HEK293 (cell line): Measurements from ENCODE around the gene SORBS2.

ENCODE experiments used
- CTCF ChIA-PET: fragments of 350-600 bp; formaldehyde crosslinking; extraction: SDS; loops from one replicate; lab custom pipeline; 2021; ENCODE audit warnings: antibody characterized with exemption; lab: Yijun Ruan, JAX
- POLR2A ChIA-PET: fragments of 300-600 bp; formaldehyde crosslinking; extraction: SDS; loops from one replicate; lab custom pipeline; 2020; ENCODE audit warnings: antibody characterized with exemption, inconsistent platforms; lab: Yijun Ruan, JAX
- H3K27ac ChIP-seq: fragments of 200-500 bp; sonication (Bioruptor generic); 2 replicates; pipeline ENCODE4 v1.5.1; 2014; ENCODE audit warnings: low read depth, low read length, control low read depth, inconsistent platforms; ENCODE audit errors: extremely low read depth
- H3K36me3 ChIP-seq, 2 experiments: fragments of 200-500 bp in 1 of 2; sonication (Bioruptor generic) in 1 of 2; 1 replicate in 1 of 2; 2 replicates in 1 of 2; pipeline ENCODE4 v1.5.1; 2014 to 2017; ENCODE audit warnings: inconsistent platforms in 2 of 2, low read length in 2 of 2; ENCODE audit not compliant: control insufficient read depth in 2 of 2, insufficient read depth in 1 of 2
- H3K4me1 ChIP-seq: fragments of 200-500 bp; sonication (Bioruptor generic); 2 replicates; pipeline ENCODE4 v1.5.1; 2014; ENCODE audit warnings: mild to moderate bottlenecking, low read length, inconsistent platforms; ENCODE audit not compliant: control insufficient read depth, insufficient read depth
- H3K4me3 ChIP-seq: 2 replicates; pipeline ENCODE4 v1.5.1; 2011; ENCODE audit warnings: low read depth, mild to moderate bottlenecking, control low read depth, low read length, moderate library complexity
- H3K9me3 ChIP-seq: fragments of 200-500 bp; sonication (Bioruptor generic); 2 replicates; pipeline ENCODE4 v1.5.1; 2014; ENCODE audit warnings: low read depth, low read length, inconsistent platforms; ENCODE audit not compliant: control insufficient read depth, insufficient read depth
- BCL11A ChIP-seq: fragments of 450-650 bp; formaldehyde crosslinking; IDR thresholded peaks from 2 replicates; pipeline ENCODE4 v1.5.1; 2016; ENCODE audit warnings: low read depth, missing biosample characterization, missing genetic modification characterization
- FEZF1 ChIP-seq: fragments of 450-650 bp; formaldehyde crosslinking; IDR thresholded peaks from 2 replicates; pipeline ENCODE4 v1.5.1; 2016; ENCODE audit warnings: missing biosample characterization, missing genetic modification characterization
- GLIS2 ChIP-seq: fragments of 450-650 bp; formaldehyde crosslinking; IDR thresholded peaks from 2 replicates; pipeline ENCODE4 v1.5.1; 2016; ENCODE audit warnings: missing biosample characterization, missing genetic modification characterization
- REPIN1 ChIP-seq: fragments of 450-650 bp; formaldehyde crosslinking; IDR thresholded peaks from 2 replicates; pipeline ENCODE4 v1.5.1; 2017; ENCODE audit warnings: missing biosample characterization, missing genetic modification characterization, low read depth
- SALL2 ChIP-seq: fragments of 450-650 bp; formaldehyde crosslinking; IDR thresholded peaks from 2 replicates; pipeline ENCODE4 v1.5.0; 2017; ENCODE audit warnings: missing biosample characterization, mild to moderate bottlenecking, missing genetic modification characterization, borderline replicate concordance
- WT1 ChIP-seq: fragments of 450-650 bp; formaldehyde crosslinking; IDR thresholded peaks from 2 replicates; pipeline ENCODE4 v1.5.1; 2016; ENCODE audit warnings: missing biosample characterization, missing genetic modification characterization
- ZBTB17 ChIP-seq: fragments of 450-650 bp; formaldehyde crosslinking; IDR thresholded peaks from 2 replicates; pipeline ENCODE4 v1.5.1; 2016; ENCODE audit warnings: missing biosample characterization, missing genetic modification characterization
- ZBTB7A ChIP-seq: fragments of 450-650 bp; formaldehyde crosslinking; IDR thresholded peaks from 2 replicates; pipeline ENCODE4 v1.5.1; 2016; ENCODE audit warnings: low read depth, missing biosample characterization, missing genetic modification characterization
- ZNF138 ChIP-seq: fragments of 450-650 bp; formaldehyde crosslinking; IDR thresholded peaks from 2 replicates; pipeline ENCODE4 v1.5.1; 2016; ENCODE audit warnings: missing biosample characterization, missing genetic modification characterization, borderline replicate concordance
- ZNF16 ChIP-seq: fragments of 450-650 bp; formaldehyde crosslinking; IDR thresholded peaks from 2 replicates; pipeline ENCODE4 v1.5.1; 2016; ENCODE audit warnings: low read depth, missing biosample characterization, missing genetic modification characterization
- ZNF18 ChIP-seq: fragments of 450-650 bp; formaldehyde crosslinking; IDR thresholded peaks from 2 replicates; pipeline ENCODE4 v1.5.1; 2016; ENCODE audit warnings: missing biosample characterization, missing genetic modification characterization
- ZNF184 ChIP-seq: fragments of 450-650 bp; IDR thresholded peaks from 2 replicates; pipeline ENCODE4 v1.5.1; 2018; ENCODE audit warnings: missing biosample characterization, mild to moderate bottlenecking, missing genetic modification characterization
- ZNF510 ChIP-seq: fragments of 450-650 bp; formaldehyde crosslinking; IDR thresholded peaks from 2 replicates; pipeline ENCODE4 v1.5.1; 2018; ENCODE audit warnings: mild to moderate bottlenecking, missing genetic modification characterization, missing biosample characterization; ENCODE audit not compliant: insufficient replicate concordance
- ZNF529 ChIP-seq: fragments of 450-650 bp; formaldehyde crosslinking; IDR thresholded peaks from 2 replicates; pipeline ENCODE4 v1.5.1; 2017; ENCODE audit warnings: missing genetic modification characterization, missing biosample characterization; ENCODE audit not compliant: insufficient replicate concordance
- ZNF561 ChIP-seq: fragments of 450-650 bp; IDR thresholded peaks from 2 replicates; pipeline ENCODE4 v1.5.1; 2018; ENCODE audit warnings: missing biosample characterization, missing genetic modification characterization, borderline replicate concordance
- ZNF610 ChIP-seq: fragments of 450-650 bp; formaldehyde crosslinking; IDR thresholded peaks from 2 replicates; pipeline ENCODE4 v1.5.1; 2016; ENCODE audit warnings: missing biosample characterization, missing genetic modification characterization, borderline replicate concordance
- ZNF621 ChIP-seq: fragments of 450-650 bp; formaldehyde crosslinking; IDR thresholded peaks from 2 replicates; pipeline ENCODE4 v1.5.1; 2017; ENCODE audit warnings: missing biosample characterization, missing genetic modification characterization
- ZNF626 ChIP-seq: fragments of 450-650 bp; sonication (Bioruptor Pico); formaldehyde crosslinking; IDR thresholded peaks from 2 replicates; pipeline ENCODE4 v1.5.1; 2018; ENCODE audit warnings: missing biosample characterization, missing genetic modification characterization, inconsistent platforms
- ZNF629 ChIP-seq: fragments of 450-650 bp; formaldehyde crosslinking; IDR thresholded peaks from 2 replicates; pipeline ENCODE4 v1.5.1; 2017; ENCODE audit warnings: missing biosample characterization, missing genetic modification characterization
- ZNF660 ChIP-seq: fragments of 450-650 bp; IDR thresholded peaks from 2 replicates; pipeline ENCODE4 v1.5.1; 2018; ENCODE audit warnings: missing biosample characterization, mild to moderate bottlenecking, missing genetic modification characterization
- ZNF768 ChIP-seq: fragments of 450-650 bp; formaldehyde crosslinking; IDR thresholded peaks from 2 replicates; pipeline ENCODE4 v1.5.1; 2018; ENCODE audit warnings: missing biosample characterization, mild to moderate bottlenecking, missing genetic modification characterization
- ZNF843 ChIP-seq: fragments of 450-650 bp; formaldehyde crosslinking; IDR thresholded peaks from 2 replicates; pipeline ENCODE4 v1.5.1; 2016; ENCODE audit warnings: missing biosample characterization, missing genetic modification characterization
- ZXDB ChIP-seq: fragments of 450-650 bp; formaldehyde crosslinking; IDR thresholded peaks from 2 replicates; pipeline ENCODE4 v1.5.1; 2016; ENCODE audit warnings: missing biosample characterization, missing genetic modification characterization
- TF ChIP-seq, protein P1 (sequence below): fragments of 450-650 bp; formaldehyde crosslinking; IDR thresholded peaks from 2 replicates; pipeline ENCODE4 v1.5.1; 2016; ENCODE audit warnings: missing biosample characterization, missing genetic modification characterization

SORBS2 gene

DNA sequence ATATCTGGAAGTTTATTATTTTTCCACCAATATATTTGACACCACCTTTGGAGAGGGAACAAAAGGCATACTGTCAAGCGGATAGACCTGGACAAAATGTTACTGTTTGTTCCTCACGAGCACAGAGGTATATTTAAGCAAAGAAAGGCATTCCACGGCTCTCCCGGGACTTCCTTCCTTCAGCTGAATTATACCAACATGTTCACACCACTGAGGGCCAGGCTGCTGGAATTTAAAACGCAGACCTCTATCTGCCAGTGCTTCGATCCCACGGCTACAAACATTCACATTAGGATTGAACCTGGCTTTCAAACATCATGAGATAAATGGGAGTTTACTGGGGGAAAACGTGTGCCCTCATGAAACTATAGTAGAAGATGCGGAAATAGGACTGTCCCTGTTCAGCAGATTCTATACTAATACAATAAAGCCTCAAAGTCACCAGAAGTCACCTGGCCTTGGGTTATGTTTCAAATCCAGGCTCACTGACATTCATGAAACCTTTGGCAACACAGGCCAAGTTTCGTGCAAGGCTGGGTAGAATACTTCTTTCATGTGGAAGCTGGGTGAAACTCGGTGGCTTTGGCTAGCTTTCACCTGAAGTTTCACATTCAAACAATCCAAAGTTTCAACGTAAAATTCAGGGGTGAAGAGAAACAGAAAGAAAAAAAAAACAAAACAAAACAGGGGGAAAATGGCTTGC lies 39.5 kb downstream of the SORBS2 start:
- ChIA-PET POLR2A (no interaction called here), CTCF (no interaction called here)
- Histone ChIP-seq H3K4me1 (peaks cover 9% of the 10 kb centered on the region), H3K9me3 (no peaks in the 10 kb centered on the region), H3K27ac (no peak overlapping the region), H3K36me3 (no peaks in the 10 kb centered on the region), H3K4me3 (no peak overlapping the region)
- TF ChIP-seq ZNF16 (no peak), ZXDB (tag by site-specific recombination) (no peak), ZNF529 (tag by site-specific recombination) (no peak), ZNF184 (tag by site-specific recombination) (no peak), ZNF621 (tag by site-specific recombination) (no peak), ZNF629 (tag by site-specific recombination) (no peak)
- TF ChIP-seq, protein P1, sequence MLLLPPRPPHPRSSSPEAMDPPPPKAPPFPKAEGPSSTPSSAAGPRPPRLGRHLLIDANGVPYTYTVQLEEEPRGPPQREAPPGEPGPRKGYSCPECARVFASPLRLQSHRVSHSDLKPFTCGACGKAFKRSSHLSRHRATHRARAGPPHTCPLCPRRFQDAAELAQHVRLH, result no peak

GRCh38 chr4:185771711-185772390 lies 40.1 kb downstream of the SORBS2 start:
- POLR2A ChIA-PET, result no interaction called here
- TF ChIP-seq SALL2 (tag by site-specific recombination), result no peak
- no peak for TF ChIP-seq REPIN1 (tag by site-specific recombination)
- TF ChIP-seq WT1 (tag by site-specific recombination), result no peak
- no peak for TF ChIP-seq ZNF18
- no peak for TF ChIP-seq ZNF843
- no peak for TF ChIP-seq ZNF610 (tag by site-specific recombination)
- TF ChIP-seq ZNF561 (tag by site-specific recombination), result no peak
- TF ChIP-seq GLIS2, result no peak
- no peak for TF ChIP-seq ZBTB7A
- no peak for TF ChIP-seq ZNF510 (tag by site-specific recombination)
- no peak for TF ChIP-seq ZNF138 (tag by site-specific recombination)
- TF ChIP-seq FEZF1 (tag by site-specific recombination), result no peak
- TF ChIP-seq ZNF768 (tag by site-specific recombination), result no peak
- no peak for TF ChIP-seq ZNF626 (tag by site-specific recombination)
- no peak for TF ChIP-seq BCL11A (tag by site-specific recombination)
- no peak for TF ChIP-seq ZNF660 (tag by site-specific recombination)
- TF ChIP-seq ZBTB17 (tag by site-specific recombination), result no peak
- TF ChIP-seq ZNF529 (tag by site-specific recombination), result no peak
- Histone ChIP-seq H3K9me3 (no peaks in the 10 kb centered on the region), H3K36me3 (no peaks in the 10 kb centered on the region), H3K4me1 (peaks cover 9% of the 10 kb centered on the region), H3K27ac (no peak overlapping the region), H3K4me3 (no peak overlapping the region)
- CTCF ChIA-PET, result no interaction called here
